ENCODE data around the gene PRLR.

Gene PRLR

GRCh38 chr5:35205606-35206005 is 24.7 kb downstream of the PRLR start:
- no peaks in the 10 kb centered on the region for H3K27me3 ChIP-seq (ENCODE audit: control insufficient read depth, insufficient read depth, low read length)
- H3K9ac ChIP-seq (ENCODE audit: low read length), result no peak overlapping the region
- no peak overlapping the region for H3K4me3 ChIP-seq (ENCODE audit: low read length)
- H3K9me3 ChIP-seq (ENCODE audit: control insufficient read depth, low read depth, low read length), result no peaks in the 10 kb centered on the region
- H3K27ac ChIP-seq (ENCODE audit: low read length), result no peak overlapping the region
- no peaks in the 10 kb centered on the region for H3K4me1 ChIP-seq (ENCODE audit: control insufficient read depth, low read depth, low read length)
- H3K36me3 ChIP-seq (ENCODE audit: control insufficient read depth, low read depth, low read length), result no peaks in the 10 kb centered on the region

- Histone ChIP-seq H3K4me3 (ENCODE audit: low read length) (no peak overlapping the region), H3K27ac (ENCODE audit: low read length) (no peak overlapping the region), H3K27me3 (ENCODE audit: control insufficient read depth, insufficient read depth, low read length) (no peaks in the 10 kb centered on the region), H3K4me1 (ENCODE audit: control insufficient read depth, low read depth, low read length) (no peaks in the 10 kb centered on the region), H3K9ac (ENCODE audit: low read length) (no peak overlapping the region), H3K9me3 (ENCODE audit: control insufficient read depth, low read depth, low read length) (no peaks in the 10 kb centered on the region), H3K36me3 (ENCODE audit: control insufficient read depth, low read depth, low read length) (no peaks in the 10 kb centered on the region)
Observed at GRCh38 chr5:35205186-35205585, 25.1 kb downstream of the PRLR start.

GRCh38 chr5:35203403-35203802 is 26.9 kb downstream of the PRLR start:
- Histone ChIP-seq H3K4me3 (ENCODE audit: low read length) (no peak overlapping the region), H3K9me3 (ENCODE audit: control insufficient read depth, low read depth, low read length) (no peaks in the 10 kb centered on the region), H3K9ac (ENCODE audit: low read length) (no peak overlapping the region), H3K36me3 (ENCODE audit: control insufficient read depth, low read depth, low read length) (no peaks in the 10 kb centered on the region), H3K27ac (ENCODE audit: low read length) (no peak overlapping the region), H3K4me1 (ENCODE audit: control insufficient read depth, low read depth, low read length) (peaks cover 5% of the 10 kb centered on the region), H3K27me3 (ENCODE audit: control insufficient read depth, insufficient read depth, low read length) (no peaks in the 10 kb centered on the region)

GRCh38 chr5:35202319-35203111 is 27.8 kb downstream of the PRLR start:
- no peak overlapping the region for H3K9ac ChIP-seq (ENCODE audit: low read length)
- H3K36me3 ChIP-seq (ENCODE audit: control insufficient read depth, low read depth, low read length), result no peaks in the 10 kb centered on the region
- no peak overlapping the region for H3K4me3 ChIP-seq (ENCODE audit: low read length)
- H3K4me1 ChIP-seq (ENCODE audit: control insufficient read depth, low read depth, low read length), result peaks cover 5% of the 10 kb centered on the region
- H3K27ac ChIP-seq (ENCODE audit: low read length), result no peak overlapping the region
- H3K9me3 ChIP-seq (ENCODE audit: control insufficient read depth, low read depth, low read length), result no peaks in the 10 kb centered on the region
- no peaks in the 10 kb centered on the region for H3K27me3 ChIP-seq (ENCODE audit: control insufficient read depth, insufficient read depth, low read length)

- H3K27me3 ChIP-seq (ENCODE audit: control insufficient read depth, insufficient read depth, low read length), result no peaks in the 10 kb centered on the region
- H3K9ac ChIP-seq (ENCODE audit: low read length), result no peak overlapping the region
- H3K4me3 ChIP-seq (ENCODE audit: low read length), result no peak overlapping the region
- H3K36me3 ChIP-seq (ENCODE audit: control insufficient read depth, low read depth, low read length), result no peaks in the 10 kb centered on the region
- peaks cover 5% of the 10 kb centered on the region for H3K4me1 ChIP-seq (ENCODE audit: control insufficient read depth, low read depth, low read length)
- no peaks in the 10 kb centered on the region for H3K9me3 ChIP-seq (ENCODE audit: control insufficient read depth, low read depth, low read length)
- no peak overlapping the region for H3K27ac ChIP-seq (ENCODE audit: low read length)
Observed at GRCh38 chr5:35201291-35201690, 29.0 kb downstream of the PRLR start.

- H3K36me3 ChIP-seq (ENCODE audit: control insufficient read depth, low read depth, low read length), result no peaks in the 10 kb centered on the region
- no peak overlapping the region for H3K9ac ChIP-seq (ENCODE audit: low read length)
- peaks cover 5% of the 10 kb centered on the region for H3K4me1 ChIP-seq (ENCODE audit: control insufficient read depth, low read depth, low read length)
- H3K27me3 ChIP-seq (ENCODE audit: control insufficient read depth, insufficient read depth, low read length), result no peaks in the 10 kb centered on the region
- no peak overlapping the region for H3K4me3 ChIP-seq (ENCODE audit: low read length)
- no peaks in the 10 kb centered on the region for H3K9me3 ChIP-seq (ENCODE audit: control insufficient read depth, low read depth, low read length)
- no peak overlapping the region for H3K27ac ChIP-seq (ENCODE audit: low read length)
Observed at GRCh38 chr5:35199886-35200285, 30.4 kb downstream of the PRLR start.

GRCh38 chr5:35198686-35199085 is 31.6 kb downstream of the PRLR start:
- Histone ChIP-seq H3K4me1 (ENCODE audit: control insufficient read depth, low read depth, low read length) (peaks cover 5% of the 10 kb centered on the region), H3K9me3 (ENCODE audit: control insufficient read depth, low read depth, low read length) (no peaks in the 10 kb centered on the region), H3K27ac (ENCODE audit: low read length) (no peak overlapping the region), H3K9ac (ENCODE audit: low read length) (no peak overlapping the region), H3K4me3 (ENCODE audit: low read length) (no peak overlapping the region), H3K27me3 (ENCODE audit: control insufficient read depth, insufficient read depth, low read length) (no peaks in the 10 kb centered on the region), H3K36me3 (ENCODE audit: control insufficient read depth, low read depth, low read length) (no peaks in the 10 kb centered on the region)

GRCh38 chr5:35198075-35198474 is 32.2 kb downstream of the PRLR start:
- Histone ChIP-seq H3K9ac (ENCODE audit: low read length) (no peak overlapping the region), H3K4me3 (ENCODE audit: low read length) (no peak overlapping the region), H3K4me1 (ENCODE audit: control insufficient read depth, low read depth, low read length) (peaks cover 5% of the 10 kb centered on the region), H3K27me3 (ENCODE audit: control insufficient read depth, insufficient read depth, low read length) (no peaks in the 10 kb centered on the region), H3K36me3 (ENCODE audit: control insufficient read depth, low read depth, low read length) (no peaks in the 10 kb centered on the region), H3K9me3 (ENCODE audit: control insufficient read depth, low read depth, low read length) (no peaks in the 10 kb centered on the region), H3K27ac (ENCODE audit: low read length) (no peak overlapping the region)

GRCh38 chr5:35197351-35197750 is 32.9 kb downstream of the PRLR start:
- no peaks in the 10 kb centered on the region for H3K9me3 ChIP-seq (ENCODE audit: control insufficient read depth, low read depth, low read length)
- no peaks in the 10 kb centered on the region for H3K36me3 ChIP-seq (ENCODE audit: control insufficient read depth, low read depth, low read length)
- no peak overlapping the region for H3K9ac ChIP-seq (ENCODE audit: low read length)

GRCh38 chr5:35195472-35195852 is 34.8 kb downstream of the PRLR start:
- H3K4me3 ChIP-seq (ENCODE audit: low read length), result no peak overlapping the region
- no peak overlapping the region for H3K27ac ChIP-seq (ENCODE audit: low read length)
- H3K36me3 ChIP-seq (ENCODE audit: control insufficient read depth, low read depth, low read length), result no peaks in the 10 kb centered on the region
- peaks cover 5% of the 10 kb centered on the region for H3K4me1 ChIP-seq (ENCODE audit: control insufficient read depth, low read depth, low read length)
- H3K9ac ChIP-seq (ENCODE audit: low read length), result no peak overlapping the region
- H3K27me3 ChIP-seq (ENCODE audit: control insufficient read depth, insufficient read depth, low read length), result no peaks in the 10 kb centered on the region
- H3K9me3 ChIP-seq (ENCODE audit: control insufficient read depth, low read depth, low read length), result no peaks in the 10 kb centered on the region

More at GRCh38 chr5:35197351-35197750, 32.9 kb downstream of the PRLR start:
- Histone ChIP-seq H3K27me3 (ENCODE audit: control insufficient read depth, insufficient read depth, low read length) (no peaks in the 10 kb centered on the region), H3K4me3 (ENCODE audit: low read length) (no peak overlapping the region), H3K4me1 (ENCODE audit: control insufficient read depth, low read depth, low read length) (peaks cover 5% of the 10 kb centered on the region), H3K27ac (ENCODE audit: low read length) (no peak overlapping the region)

- no peaks in the 10 kb centered on the region for H3K9me3 ChIP-seq (ENCODE audit: control insufficient read depth, low read depth, low read length)
- H3K27me3 ChIP-seq (ENCODE audit: control insufficient read depth, insufficient read depth, low read length), result no peaks in the 10 kb centered on the region
- no peaks in the 10 kb centered on the region for H3K36me3 ChIP-seq (ENCODE audit: control insufficient read depth, low read depth, low read length)
- no peak overlapping the region for H3K9ac ChIP-seq (ENCODE audit: low read length)
- no peak overlapping the region for H3K27ac ChIP-seq (ENCODE audit: low read length)
- peaks cover 5% of the 10 kb centered on the region for H3K4me1 ChIP-seq (ENCODE audit: control insufficient read depth, low read depth, low read length)
- no peak overlapping the region for H3K4me3 ChIP-seq (ENCODE audit: low read length)
Observed at GRCh38 chr5:35194635-35195471, 35.4 kb downstream of the PRLR start.
